Measurements from ENCODE around the gene C19orf25.
A peak's percentile ranks its signal among the peaks of the same experiment; 100 is the strongest.
"Not testable (repeated sequence)": the region's sequence is repeated elsewhere in the genome, so short reads cannot be mapped to it uniquely, and the experiment has no call there.

Gene C19orf25

DNA sequence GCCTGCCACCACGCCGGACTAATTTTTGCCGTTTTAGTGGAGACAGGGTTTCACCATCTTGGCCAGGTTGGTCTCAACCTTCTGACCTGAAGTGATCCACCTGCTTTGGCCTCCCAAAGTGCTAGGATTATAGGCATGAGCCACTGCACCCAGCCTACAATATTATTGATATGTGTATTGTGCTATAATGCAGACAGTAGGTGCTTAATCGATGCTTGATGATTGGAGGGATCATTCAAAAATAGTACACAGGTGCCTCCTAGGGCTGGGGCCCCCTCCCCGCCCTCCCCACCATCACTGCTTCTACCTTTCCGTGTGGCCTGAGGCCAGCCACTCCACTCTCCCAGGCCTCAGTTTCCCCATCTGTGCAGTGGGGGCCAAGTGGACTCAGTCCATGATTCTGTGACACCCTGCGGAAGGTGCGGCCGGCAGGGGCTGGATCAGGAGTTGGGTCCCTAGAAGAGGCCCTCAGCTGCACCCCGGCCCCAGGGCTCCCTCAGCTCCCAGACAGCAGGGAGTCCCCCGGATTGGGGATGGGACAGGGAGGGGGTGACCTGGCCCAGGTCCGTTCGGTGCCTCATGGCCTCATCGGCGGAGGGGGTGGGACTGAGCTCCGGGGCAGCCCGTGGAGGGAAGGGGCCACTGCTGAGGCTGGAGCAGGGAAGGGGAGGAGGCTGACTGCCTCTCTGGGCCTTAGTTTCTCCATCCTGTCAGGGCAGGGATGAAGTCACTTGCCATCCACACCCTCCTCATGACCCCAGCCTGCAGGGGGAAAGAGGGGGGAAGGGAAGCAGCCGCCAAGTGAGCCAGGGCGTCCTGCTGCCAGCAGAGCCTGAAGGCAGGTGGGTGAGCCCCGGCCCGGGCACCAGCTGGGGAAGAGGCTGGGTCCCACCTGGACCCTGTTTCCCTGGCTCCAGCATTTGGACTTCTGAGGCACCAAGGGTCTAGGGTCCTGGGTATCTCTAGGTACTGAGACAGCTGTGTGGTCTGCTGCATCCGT is 32.6 kb upstream of the C19orf25 start:
- no peak for DNase-seq

DNA sequence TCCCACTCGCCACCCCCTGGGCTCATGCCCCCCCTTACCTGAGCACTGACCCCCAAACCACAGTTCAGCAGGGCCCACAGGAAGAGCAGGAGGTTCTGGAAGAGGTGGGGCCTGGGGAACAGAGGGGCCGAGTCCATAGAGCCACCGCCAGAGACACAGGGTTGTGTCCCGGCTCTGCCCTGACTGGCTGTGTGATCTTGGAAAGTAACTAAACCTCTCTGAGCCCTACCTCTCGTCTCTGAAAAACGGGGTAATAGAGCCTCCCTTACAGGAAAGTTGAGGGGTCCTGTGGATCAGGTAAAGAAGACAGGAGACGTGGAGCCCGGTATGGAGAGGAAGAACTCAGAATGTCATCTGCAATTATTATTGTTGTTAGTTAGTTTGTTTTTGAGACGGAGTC is 31.8 kb upstream of the C19orf25 start:
- no peak for DNase-seq

DNA sequence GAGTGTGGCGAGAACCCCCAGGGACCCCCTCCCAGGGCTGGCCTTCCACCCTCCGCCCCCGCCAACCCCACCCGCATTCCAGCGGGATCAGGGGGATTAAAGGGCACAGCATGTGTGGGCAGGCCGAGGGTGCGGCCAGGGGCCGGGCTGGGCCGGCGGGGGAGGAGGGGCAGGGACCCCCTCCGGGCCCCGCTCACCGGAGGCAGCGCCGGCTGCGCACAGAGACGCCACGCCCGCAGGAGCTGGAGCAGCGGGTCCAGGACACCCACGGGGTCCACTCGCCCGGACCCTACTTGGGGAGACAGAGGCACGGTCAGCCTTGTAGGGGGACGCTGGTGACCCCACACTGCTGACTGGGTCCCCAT is 31.4 kb upstream of the C19orf25 start:
- no peak for DNase-seq

DNA sequence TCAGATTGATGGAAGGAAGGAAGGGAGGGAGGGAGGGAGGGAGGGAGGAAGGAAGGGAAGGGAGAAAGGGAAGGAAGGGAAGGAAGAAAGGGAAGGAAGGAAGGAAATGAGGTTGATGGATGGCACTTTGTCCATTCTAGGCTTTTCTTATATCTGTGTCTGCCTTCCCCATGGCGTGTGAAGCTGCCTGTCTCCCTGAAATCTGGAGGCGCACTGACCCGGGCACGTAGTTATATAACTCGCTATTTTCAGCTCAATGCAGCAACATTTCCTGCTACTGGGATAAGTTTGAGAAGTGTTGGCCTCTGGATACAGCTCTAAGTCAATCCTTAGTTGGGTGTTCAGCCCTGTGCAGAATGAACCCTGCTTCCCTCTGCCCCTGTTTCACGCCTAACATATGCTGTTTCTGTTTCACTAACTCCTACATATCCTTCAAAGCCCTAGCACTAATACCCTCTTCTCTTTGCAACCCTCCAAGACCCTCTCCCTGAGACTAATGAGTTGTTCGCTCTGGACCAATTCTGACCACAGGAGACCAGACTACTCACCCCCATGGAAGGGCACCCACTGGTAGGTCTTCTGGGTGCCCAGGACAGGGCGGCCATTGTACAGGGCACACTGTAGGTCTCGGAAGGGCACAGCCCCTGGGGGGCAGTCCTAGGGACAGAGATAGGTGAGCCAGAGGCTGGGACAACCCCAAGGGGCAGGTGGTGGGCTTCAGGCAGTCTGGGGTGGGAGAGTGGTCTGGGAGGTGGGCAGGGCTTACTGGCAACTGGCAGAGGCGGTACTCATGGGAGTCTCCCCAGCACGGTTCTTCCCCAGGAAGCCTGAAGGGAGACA is 30.8 kb upstream of the C19orf25 start:
- DNase-seq, result no peak

DNA sequence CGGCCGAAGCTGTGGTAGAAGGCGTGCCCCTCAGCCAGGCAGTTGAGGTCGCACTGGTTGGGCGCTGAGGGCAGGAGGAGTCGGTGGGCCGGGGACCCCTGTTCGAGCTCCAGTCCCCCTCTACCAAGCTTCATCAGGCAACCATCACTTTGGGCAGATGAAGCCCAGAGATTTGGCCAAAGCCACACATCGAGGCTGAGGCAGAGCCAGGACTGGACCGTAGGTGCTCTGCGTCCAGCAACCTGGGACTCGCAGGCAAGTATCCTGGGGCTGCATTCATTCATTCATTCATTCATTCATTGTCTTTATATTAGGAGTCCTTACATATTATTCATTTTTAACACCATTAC is 29.5 kb upstream of the C19orf25 start:
- DNase-seq, result no peak

DNA sequence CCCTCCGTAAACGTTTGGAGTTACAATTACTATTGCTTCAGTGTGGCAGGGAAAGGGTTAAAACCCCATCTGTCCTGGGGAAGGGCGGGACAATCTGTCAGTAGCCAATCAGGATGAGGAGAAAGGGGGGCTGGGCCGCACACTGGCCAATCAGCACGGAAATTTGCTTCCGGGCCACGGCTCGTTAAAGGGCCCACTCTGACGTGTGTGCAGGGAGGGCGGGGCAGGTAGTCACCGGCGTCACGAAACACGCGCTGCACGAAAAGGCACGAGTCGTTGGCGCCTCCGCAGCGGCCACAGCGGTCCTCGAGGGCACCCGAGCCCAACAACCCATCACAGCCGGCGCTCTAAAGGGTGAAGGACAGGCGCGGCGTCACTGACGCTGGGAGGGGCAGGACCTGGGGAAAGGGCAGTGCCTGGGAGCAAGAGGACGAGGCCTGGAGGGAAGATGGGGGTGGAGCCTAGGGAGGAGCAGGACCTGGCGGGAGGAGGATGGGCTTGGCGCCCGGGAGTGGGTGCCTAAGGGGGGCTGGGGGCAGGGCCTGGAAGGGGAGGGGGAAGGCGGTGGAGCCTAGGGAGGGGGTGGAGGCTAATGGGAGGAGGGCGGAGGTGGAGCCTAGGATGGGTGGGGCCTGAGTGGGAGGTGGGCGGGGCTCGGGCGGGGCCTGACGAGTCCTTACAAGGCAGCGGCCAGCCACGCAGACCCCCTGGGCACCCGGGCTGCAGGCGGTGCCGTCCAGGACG is 28.9 kb upstream of the C19orf25 start:
- peak; percentile 60 for DNase-seq

DNA sequence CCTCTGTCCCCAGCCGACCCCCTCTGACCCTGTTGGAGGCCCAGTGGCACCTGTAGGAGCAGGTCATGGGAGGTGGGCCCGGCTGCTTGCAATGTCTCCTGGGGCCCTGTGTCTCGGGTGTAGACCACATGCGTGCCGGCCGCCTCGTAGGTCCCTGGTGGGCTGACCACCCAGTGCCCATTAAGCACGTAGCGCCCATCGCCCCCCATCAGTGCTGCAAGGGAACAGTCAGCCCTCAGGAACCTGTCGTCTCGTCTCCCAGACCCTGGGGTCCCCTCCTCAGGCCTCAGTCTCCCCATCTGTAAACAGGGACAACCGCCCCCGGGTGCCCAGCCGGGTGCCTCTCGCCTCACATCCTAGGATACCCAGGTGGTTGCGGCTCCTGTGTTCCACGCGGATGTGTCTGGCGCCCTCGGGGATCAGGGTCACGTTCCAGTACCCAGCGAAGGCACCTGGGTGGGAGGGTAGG is 28.2 kb upstream of the C19orf25 start:
- DNase-seq, result no peak

DNA sequence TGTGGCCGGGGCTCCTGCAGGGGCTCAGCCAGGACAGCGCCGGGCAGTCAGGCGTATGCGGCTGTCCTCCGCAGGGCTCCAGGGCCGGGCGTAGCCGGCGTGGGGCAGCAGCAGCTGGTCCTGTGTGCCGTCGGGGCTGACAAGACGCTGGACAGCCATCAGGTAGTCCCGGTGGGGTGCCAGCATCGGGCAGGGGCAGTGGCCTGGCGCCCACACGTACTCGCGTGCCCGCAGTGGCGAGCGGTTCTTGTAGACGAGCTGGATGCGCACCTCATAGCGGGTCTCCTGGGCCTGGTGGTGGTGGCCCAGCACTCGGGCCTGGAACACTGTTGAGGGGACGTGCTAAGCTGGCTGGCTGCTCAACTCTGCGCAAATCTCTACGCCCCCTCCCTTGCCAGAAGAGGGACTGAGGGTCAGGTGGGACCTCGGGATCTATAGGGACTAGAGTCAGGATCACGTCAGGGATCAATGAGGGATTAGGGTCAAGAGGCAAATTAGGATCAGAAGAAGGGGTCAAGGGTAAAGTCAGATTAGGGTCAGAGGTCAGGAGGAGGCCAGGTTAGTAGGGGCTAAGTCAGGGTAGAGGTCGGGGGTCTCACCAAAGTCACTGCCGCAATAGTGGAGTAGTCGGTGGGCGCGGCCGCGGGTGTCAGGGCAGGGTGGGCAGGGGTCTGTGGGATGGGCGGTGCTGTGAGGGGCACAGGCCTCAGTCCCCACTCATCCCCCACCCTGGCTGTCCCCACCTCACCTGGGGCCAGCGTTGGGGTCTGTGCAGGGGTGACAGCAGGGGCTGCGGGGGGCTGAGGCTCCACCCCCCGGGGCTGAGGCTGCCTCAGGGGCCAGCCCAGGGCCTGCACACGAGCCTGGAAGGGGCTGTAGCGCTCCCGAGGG is 27.2 kb upstream of the C19orf25 start:
- DNase-seq, result no peak

DNA sequence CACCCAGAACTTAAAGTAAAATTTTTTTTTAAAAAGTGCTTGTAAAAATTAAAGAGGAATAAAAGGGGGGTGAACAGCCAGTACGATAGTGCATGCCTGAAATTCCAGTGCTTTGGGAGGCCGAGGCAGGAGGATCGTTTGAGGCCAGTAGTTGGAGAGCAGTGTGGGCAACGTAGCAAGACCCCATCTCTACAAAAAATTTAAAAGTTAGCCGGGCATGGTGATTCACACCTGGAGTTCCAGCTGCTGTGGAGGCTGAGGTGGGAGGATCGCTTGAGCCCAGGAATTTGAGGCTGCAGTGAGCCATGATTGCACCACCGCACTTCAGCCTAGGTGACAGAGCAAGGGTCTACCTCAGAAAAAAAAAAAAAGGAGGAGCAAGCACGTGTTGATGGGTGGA is 26.0 kb upstream of the C19orf25 start:
- no peak for DNase-seq

DNA sequence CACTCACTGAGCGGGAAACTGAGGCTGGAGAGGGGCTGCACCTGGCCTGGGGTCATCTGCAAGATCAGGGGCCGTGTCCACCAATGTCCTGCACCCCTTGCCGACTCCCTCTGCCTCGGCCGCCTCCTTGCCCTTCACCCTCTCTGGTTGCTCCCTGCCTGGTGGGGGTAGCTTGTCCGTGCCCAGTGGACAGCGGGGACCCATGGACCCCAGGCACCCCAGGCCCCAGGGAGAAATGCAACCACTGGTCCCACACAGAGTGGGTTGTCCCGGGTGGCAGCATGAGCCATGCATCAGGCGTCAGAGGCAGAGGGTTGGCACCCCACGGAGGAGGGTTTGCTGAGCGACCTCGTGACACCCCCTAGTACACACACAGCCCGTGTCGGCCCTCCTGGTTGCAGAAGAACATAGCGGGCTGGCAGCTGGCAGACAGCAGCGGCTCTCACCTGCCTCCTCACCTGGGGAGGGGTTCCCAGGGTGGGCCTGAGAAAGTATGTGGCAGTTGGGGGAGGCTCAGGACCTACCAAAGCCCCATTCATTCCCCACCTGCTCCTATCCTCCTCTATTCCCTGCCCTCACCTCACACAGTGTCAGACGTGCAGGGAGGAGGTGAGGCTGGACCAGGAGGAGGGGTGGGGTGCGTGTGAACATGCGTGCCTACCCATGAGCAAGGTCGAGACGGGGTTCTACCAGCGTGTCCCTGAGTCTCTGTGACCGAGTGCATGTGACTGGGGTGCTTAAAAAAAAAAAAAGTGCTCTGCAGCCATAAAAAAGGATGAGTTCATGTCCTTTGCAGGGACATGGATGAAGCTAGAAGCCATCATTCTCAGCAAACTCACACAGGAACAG is 25.1 kb upstream of the C19orf25 start:
- DNase-seq, result no peak

DNA sequence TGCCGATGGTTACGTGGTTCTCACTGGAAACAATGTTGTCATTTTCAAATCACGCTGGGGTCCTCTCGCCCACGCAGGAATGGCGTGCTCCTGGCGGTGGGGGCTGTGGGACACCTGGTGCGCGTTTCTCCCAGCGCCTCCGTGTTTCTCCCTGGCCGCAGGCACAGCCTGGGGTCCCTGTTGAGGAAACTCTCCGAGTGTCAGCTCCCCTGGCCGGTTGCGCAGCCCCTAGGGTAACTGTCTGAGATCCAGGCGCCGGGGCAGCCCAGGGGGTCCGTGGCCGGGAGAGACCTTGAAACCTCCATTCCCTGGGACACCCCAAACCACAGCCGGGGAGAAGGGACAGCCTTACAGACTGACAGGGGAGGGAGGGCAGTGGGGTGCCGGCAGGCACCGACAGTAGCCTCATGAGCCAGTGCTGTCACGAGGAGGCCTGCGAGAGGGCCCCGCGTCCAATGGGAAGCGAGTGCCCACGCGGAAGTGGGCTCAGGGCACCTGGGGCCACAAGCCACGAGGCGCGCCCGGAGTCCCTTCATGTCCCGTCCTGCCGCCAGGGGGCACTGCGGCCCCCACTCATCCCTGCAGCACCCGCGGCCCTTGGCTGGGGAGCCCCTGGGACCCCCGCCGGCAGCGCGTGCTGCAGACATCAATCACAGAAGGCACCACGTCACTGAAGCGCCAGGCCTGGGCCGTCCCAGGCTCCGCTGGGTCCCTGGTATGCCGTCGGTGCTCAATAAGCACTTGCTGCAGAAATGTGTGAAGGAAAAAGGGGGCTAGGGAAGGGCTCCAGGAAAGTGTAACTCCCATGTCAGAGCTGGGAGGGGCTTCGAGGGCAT is 24.3 kb upstream of the C19orf25 start:
- no peak for DNase-seq

DNA sequence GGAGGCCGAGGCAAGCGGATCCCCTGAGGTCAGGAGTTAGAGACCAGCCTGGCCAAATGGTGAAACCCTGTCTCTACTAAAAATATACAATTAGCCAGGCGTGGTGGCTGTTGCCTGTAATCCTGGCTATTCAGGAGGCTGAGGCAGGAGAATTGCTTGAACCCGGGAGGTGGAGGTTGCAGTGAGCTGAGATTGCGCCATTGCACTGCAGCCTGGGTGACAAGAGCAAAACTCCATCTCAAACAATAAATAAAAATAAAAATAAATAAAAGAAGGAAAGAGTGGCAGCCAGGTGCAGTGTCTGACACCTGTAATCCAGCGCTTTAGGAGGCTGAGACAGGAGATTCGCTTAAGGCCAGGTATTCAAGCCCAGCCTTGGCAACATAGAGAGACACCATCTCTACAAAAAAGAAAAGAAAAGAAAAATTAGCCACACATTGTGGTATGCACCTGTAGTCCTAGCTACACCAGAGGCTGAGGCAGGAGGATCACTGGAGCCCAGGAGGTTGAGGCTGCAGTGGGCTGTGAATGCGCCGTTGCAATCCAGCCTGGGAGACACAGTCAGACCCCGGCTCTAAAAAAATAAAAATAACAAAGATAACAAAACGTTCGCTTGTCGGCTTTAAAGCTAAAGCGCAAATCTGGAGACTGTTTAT is 23.5 kb upstream of the C19orf25 start:
- no peak for DNase-seq

DNA sequence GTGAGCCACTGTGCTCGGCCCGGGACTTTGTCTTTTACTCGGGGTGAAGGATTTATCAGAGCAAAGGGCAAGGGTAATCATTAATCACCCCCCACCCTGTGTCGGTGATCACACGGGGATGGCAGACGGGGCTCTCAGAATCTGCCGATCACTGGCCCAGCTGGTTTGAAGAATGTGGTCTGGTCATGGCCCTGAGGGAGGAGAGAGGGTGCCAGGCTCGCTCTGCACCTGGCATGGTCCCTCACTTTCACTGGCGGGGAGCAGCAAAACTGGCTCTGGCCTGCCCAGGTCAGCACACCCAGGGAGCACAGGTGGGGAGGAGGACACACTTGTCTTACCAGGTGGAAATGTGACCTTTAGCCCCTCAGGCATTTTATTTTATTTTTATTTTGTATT is 22.2 kb upstream of the C19orf25 start:
- DNase-seq, result no peak

DNA sequence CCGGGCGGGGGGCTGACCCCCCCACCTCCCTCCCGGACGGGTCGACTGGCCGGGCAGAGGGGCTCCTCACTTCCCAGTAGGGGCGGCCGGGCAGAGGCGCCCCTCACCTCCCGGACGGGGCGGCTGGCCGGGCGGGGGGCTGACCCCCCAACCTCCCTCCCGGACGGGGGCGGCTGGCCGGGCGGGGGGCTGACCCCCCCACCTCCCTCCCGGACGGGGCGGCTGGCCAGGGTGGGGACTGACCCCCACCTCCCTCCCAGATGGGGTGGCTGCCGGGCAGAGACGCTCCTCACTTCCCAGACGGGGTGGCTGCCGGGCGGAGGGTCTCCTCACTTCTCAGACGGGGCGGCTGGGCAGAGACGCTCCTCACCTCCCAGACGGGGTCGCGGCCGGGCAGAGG is 20.2 kb upstream of the C19orf25 start:
- DNase-seq, result not testable (repeated sequence)

DNA sequence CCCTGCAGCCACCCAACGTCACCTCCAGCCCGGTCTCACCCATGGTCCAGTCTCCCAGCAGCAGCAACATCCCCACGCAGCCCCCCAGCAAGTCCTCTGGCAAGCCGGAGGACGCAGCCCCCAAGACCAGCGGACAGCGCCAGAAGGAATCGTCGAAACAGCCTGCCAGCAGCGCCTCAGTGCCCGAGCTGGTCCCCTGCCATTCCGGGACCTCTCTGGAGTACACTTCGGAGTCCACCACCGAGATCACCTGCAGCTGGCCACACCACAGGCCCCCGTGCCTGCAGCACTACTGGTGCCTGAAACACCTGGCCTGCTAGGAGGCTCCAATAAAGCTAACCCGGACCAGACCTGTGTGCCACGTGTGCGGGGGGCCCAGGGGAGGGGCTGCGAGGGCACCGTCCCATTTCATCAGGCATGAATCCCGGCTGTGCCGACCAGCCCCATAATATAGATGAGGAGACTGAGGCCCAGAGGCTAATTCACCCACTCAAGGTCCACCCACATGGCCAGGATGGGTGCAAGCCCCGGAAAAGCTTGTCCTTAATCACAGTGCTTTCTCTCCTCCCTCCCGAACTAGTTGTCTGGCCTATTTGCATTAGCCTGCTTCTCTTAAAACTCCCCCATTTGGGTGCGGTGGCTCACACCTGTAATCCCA is 18.7 kb upstream of the C19orf25 start:
- DNase-seq, result no peak

DNA sequence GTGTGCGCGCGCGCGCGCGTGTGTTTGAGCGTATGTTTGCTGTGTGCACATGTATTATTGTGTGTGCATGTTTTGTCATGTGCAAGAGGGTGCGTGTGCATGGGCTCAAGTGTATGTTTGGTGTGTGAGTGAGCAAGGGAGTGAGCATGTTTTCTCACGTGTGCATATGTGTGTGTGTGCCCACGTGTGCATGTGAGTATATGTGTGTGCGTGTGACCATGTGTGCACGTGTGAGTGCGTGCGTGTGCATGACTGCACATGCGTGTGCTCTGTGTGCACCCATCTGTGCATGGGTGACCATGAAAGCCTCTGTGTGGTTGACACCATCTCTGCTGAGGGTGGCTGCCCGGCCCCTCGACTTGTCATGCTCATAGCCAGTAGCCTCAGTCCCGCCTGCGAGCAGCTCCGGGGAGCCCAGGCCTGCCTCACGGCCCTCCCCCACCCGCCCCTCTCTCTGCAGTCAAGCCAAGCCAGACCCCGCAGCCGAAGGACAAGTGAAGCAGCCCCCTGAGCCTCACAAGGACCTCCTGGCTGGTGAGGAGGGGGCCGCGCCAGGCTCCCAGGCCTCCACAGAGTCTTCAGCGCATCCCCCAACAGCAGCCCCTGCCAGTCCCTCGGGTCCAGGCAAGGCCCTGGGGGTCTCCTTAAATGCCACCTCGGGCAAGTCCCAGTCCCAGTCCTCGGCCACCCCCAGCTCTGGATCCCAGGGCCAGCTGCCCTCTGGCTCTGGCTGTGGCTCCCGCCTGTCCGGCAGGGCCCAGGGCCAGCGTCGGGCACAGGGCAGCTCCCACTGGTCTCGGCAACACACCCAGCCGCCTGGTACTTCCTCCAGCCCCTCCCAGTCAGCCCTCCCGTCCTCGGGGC is 17.9 kb upstream of the C19orf25 start:
- no peak for DNase-seq

DNA sequence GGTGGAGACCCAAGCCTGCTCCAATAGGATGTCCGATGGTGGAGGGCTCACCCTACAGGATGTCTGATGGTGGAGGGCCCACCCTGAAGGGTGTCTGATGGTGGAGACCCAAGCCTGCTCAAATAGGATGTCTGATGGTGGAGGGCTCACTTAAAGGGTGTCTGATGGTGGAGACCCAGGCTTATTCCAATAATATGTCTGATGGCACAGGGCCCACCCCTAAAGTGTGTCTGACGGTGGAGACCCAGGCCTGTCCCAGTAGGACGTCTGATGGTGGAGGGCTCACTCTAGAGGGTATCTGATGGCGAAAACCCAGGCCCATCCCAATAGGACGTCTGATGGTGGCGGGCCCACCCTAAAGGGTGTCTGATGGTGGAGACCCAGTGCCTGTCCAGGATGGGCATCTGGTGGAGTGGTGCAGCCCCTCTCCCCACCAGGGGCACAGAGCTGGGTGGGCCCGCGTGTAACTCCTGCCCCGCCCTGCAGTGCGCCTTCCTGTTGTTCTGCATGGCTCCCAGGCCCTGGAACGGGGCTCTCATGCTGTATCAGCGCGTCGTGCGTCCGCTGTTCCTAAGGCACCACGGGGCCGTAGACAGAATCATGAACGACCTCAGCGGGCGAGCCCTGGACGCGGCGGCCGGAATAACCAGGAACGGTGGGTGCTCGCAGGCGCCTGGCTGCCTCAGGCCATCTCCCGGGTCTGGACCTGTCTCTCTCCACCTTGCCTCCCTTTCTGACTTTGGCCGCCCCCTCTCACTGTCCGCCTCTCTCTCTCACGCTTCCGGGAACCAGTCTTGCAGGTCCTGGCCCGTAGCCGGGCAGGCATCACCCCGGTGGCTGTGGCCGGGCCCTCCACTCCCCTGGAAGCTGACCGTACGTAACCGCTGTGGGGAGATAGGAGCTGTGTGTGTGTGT is 17.0 kb upstream of the C19orf25 start:
- DNase-seq, result no peak

Data from GOT3 (cell line).